Suppressor macrophage treated with lipopolysaccharide for 4 hours (primary cell): ENCODE results near the gene TMEM59L.
"Not testable (repeated sequence)": the region's sequence is repeated elsewhere in the genome, so short reads cannot be mapped to it uniquely, and the experiment has no call there.

Experiments used
- DNase-seq: peaks from one replicate; pipeline ENCODE4 v3.0.0-alpha.2; 2020

The TMEM59L gene

GRCh38 chr19:18612772-18613588 is at the start of gene TMEM59L:
Gene TMEM59L (plus strand): TSS chr19:18612870. CDS start chr19:18612959, 89 bp downstream.
- DNase-seq: no peak

GRCh38 chr19:18566953-18567352 is 45.7 kb upstream of the TMEM59L start:
- DNase-seq: no peak

- DNase-seq: no peak
These were observed 44.3 kb upstream of the TMEM59L start for GRCh38 chr19:18568367-18568766.

DNA sequence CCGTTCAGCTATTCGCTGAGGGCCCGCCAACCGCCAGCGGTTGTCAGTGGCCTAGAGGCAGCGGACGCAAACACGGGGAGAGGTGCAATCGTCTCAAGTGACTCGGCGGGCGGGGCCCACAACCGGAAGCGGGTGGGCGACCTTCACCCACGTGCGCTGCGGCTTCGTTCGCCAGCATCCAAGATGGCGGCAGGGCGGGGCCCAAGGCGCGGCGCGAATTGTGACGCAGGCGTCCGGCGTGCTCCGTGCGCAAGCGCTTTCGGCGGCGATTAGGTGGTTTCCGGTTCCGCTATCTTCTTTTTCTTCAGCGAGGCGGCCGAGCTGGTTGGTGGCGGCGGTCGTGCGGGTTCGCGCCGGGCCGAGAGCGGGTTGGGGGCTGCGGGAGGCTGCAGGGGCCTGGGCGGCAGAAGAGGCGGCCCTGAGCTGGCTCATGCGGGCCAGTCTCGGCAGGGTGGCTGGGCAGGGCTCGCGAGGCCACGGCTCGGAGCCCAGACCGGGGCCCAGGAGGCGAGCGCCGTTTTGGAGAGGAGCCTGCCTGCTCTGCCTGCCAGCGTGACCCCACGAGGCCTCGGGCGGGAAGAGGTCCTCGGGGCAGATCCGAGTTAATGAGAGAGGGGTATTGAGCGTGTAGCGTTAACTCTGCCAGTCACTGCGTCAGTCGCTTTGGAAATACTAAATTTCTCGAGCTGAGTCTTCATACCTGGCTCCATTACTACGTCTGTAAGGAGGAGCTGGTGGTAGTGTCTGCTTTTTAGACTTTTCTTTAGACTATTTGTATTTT is 40.9 kb upstream of the TMEM59L start, which contains the start of gene UBA52:
TSS of gene UBA52 (plus strand) at position 294 of the 781 bp plus-strand sequence. CDS start 1,444 bp downstream, outside the sequence.
- DNase-seq: peak; percentile 100

DNA sequence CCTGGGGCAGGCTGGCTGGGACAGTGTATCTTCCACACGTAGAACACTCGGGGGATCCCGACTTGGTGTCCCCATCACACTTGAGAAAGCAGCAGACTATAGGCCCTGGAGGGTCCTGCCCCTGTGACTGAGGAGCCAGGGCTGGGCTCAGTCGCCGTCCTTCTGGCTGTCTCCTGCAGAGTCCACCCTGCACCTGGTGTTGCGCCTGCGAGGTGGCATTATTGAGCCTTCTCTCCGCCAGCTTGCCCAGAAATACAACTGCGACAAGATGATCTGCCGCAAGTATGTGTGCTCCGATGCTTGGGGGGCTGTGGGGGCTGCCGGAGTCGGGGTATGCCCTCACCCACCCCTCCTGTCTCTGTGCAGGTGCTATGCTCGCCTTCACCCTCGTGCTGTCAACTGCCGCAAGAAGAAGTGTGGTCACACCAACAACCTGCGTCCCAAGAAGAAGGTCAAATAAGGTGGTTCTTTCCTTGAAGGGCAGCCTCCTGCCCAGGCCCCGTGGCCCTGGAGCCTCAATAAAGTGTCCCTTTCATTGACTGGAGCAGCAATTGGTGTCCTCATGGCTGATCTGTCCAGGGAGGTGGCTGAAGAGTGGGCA is 37.9 kb upstream of the TMEM59L start:
- DNase-seq: no peak

DNA sequence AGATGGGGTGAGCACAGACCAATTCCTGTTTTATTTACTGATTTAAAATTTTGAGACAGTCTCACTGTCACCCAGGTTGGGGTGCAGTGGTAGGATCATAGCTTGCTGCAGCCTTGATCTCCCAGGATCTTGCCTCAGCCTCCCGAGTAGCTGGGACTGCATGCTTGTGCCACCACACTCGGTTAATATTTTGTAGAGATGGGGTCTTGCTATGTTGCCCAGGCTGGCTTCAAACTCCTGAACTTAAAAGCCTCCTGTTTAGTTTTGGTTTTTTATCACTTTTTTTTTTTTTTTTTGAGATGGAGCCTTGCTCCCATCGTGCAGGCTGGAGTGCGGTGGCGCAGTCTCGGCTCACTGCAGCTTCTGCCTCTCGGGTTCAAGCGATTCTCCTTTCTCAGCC is 36.3 kb upstream of the TMEM59L start:
- DNase-seq: no peak

DNA sequence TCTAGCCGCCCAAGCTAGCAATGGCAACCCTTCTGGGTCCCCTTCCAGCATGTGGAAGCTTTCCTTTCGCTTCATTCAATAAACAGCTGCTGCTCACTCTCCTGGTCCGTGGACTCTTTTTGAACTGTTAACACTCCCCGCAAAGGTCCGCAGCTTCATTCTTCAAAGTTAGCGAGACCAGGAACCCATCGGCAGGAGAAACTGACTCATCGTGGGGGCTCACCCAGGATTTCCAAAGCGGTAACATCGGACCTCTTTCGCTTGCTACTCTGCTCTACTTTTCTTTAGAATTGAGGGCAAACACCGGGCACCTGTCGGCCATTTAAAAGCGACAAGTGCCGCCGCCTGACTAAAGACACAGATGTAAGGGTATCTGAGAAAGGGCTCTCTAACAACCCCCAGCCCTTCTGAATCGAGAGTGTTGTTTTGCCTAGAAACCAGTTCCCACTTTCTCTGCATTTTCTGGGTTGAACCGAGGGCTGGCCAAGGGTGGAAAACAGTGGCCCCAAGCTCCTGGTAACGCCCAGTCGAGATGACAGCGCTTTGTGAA is 35.2 kb upstream of the TMEM59L start:
- DNase-seq: no peak

DNA sequence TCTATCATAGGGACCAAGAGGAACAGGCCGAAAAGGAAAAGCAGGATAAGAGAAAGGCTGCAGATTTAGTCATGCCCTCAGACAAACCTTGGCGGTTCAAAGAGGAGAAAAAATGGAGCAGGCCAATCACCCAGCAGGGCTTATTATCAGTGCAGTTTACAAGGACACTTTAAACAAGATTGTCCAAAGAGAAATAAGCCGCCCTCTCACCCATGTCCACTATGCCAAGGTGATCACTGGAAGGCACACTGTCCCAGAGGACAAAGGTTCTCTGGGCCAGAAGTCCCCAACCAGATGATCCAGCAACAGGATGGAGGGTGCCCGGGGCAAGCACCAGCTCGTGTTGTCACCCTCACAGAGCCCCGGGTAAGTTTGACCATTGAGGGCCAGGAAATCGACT is 32.4 kb upstream of the TMEM59L start:
- no peak for DNase-seq

- peak; percentile 74 for DNase-seq
These were observed 26.4 kb upstream of the TMEM59L start for GRCh38 chr19:18586306-18586705.

GRCh38 chr19:18587561-18587960 is 25.1 kb upstream of the TMEM59L start:
- no peak for DNase-seq

DNA sequence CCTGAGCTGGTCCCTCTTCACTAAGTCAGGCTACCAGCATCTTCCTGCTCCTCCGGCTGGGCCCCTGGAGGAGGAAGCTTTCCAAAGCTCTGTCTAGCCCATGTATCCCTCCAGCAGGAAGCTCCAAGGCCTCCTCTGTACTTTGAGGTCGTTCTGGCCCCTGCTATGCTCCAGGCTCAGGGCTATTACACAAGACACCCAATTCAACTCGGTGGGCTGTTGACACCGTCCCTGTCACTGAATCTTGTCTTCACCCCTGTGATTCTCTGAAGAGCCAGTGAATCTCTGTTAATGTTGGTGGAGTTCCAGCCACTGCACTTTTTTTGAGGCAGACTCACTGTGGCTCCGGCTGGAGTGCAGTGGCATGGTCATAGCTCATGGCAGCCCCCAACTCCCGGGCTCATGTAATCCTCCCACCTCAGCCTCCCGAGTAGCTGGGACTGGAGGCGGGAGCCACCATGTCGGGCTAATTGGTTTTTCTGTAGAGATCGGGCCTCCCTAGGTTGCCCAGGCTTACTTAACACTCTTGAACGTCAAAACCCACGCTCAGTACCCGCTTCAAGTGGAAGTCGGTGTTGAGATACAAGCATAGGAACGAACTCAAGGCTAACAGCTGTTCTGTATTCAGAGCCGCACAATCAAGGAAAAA is 24.6 kb upstream of the TMEM59L start:
- no peak for DNase-seq

GRCh38 chr19:18588611-18589379 is 23.9 kb upstream of the TMEM59L start, which contains the start of gene REX1BD:
Gene REX1BD (plus strand): TSS chr19:18588798. CDS start chr19:18588802, 4 bp downstream.
- DNase-seq: peak; percentile 91

- peak; percentile 67 for DNase-seq
These were observed 23.0 kb upstream of the TMEM59L start for GRCh38 chr19:18589380-18590272.

DNA sequence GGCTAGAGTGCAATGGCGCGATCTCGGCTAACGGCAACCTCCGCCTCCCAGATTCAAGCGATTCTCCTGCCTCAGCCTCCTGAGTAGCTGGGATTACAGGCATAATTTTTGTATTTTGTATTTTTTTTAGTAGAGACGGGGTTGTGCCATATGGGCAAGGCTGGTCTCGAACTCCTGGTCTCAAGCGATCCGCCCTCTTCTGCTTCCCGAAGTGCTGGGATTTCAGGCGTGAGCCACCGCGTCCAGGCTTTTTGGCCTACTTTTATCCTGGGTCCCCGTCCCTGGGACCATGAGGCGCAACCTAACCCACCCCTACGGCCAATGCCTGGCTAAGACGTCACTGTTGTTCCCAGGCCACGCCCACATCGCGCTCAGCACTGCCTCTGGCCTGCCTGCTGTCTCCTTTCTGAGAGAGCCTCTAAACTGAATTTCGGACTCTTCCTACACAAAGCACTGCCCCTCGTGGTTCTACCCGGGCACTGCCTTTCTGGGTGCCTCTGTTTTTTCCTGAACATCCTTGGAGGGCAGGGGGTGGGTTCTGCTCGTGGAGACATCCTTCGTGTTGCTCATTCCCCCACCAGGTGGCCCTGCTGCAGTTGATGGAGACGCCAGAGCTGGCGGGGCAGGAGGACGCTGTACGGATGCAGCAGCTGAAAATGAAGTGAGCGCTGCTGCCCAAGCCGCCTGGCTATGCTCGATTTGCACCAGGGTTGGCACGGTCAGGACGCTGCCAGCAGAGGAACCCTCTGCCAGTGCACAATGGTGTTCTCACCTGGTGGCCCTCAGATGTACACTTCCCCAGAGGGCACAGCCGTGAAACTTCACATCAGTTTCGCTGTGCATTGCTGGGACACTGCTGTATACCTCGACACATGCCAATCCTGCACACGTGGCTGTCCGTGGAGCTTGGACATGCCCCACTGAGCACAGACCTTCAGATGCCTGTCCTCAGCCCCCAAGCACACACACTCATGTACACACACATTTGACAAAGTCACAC is 22.1 kb upstream of the TMEM59L start:
- peak; percentile 38 for DNase-seq

- no peak for DNase-seq
These were observed 20.8 kb upstream of the TMEM59L start for GRCh38 chr19:18591735-18592385.

GRCh38 chr19:18592732-18593131 is 19.9 kb upstream of the TMEM59L start:
- not testable (repeated sequence) for DNase-seq

DNA sequence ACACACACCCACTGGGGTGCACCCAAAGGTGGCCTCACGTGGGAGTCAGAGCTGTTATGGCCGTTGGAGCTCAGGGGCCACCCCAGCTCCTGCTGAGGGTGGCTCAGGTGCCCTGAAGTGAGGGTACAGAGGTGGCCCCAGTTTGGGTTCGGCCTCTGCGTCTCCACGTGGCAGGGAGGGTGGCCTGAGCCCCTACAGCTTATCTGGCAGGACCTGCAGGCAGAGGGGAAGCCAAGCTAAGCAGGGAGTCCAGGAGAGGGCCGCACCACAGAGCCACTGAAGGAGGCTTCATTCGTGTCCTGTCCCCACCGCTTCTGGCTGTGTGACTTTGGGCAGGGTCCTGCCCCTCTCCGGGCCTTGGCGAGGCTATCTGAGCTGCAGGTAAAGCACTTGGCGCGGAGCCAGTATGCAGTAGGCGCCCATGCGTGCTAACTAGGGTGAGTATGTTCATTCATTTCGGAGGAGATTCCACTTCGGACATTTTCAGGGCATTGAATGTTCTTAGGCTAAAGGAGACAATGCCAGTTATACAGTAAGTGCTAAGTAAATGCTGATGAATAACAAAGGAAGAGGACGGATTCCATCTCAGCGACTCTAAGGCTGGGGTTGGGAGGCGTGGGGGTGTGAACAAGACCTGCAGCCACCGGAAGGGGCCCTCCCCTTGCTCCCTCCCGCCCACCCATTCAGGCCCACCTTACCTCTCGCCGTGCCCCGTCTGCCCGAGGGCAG is 19.1 kb upstream of the TMEM59L start:
- no peak for DNase-seq
